HG03108 (cell line): ENCODE results near the gene SLC32A1.

Experiments used
- ATAC-seq: cut with Tn5 transposase; IDR thresholded peaks from one replicate; pipeline ENCODE4 v1.9.1; 2021; ENCODE audit warnings: moderate library complexity; ENCODE audit not compliant: unreplicated experiment

SLC32A1 gene, protein sequence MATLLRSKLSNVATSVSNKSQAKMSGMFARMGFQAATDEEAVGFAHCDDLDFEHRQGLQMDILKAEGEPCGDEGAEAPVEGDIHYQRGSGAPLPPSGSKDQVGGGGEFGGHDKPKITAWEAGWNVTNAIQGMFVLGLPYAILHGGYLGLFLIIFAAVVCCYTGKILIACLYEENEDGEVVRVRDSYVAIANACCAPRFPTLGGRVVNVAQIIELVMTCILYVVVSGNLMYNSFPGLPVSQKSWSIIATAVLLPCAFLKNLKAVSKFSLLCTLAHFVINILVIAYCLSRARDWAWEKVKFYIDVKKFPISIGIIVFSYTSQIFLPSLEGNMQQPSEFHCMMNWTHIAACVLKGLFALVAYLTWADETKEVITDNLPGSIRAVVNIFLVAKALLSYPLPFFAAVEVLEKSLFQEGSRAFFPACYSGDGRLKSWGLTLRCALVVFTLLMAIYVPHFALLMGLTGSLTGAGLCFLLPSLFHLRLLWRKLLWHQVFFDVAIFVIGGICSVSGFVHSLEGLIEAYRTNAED

DNA sequence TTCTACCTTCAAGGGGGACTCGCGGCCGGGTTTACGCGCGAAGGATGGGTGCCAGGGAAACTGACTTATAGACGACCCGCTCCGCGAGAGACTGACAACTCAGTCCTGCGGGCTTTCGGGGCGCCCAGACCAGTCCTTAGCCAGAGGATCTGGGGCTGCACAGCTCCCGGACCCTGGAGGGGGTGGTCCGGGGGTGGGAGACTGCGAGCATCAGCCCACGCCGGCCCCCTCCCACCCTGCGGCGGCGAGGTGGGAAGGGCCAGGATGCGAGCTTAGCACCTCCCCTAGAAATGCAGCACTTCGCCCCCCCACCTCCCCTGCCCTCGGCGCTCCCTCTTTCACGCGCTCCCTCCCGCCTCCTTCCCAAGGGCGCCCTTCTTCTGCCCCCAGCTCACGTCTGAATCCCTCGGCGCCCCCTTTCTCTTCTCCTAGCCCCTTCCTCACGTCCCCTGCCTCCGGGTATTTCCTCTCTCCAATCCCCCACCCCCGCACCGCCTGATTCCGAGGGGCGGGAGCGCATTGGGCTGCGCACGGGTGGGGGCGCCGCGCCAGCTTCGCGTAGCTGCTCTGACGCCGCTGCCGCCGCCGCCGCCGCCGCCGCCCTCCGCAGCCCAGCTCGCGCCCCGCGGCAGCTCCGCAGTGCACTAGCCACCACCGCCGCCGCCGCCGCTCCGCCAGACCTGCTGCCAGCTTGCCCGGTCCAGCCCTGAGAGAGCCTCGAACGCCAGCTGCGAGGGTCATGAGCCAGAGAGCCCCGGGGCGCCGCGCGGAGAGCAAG lies at the start of gene SLC32A1:
SLC32A1 (plus strand) TSS at position 639 of the 778 bp plus-strand sequence. CDS start 239 bp downstream, outside the sequence.
- ATAC-seq = no peak

GRCh38 chr20:38674765-38675133 lies 49.5 kb upstream of the SLC32A1 start:
- no peak for ATAC-seq

DNA sequence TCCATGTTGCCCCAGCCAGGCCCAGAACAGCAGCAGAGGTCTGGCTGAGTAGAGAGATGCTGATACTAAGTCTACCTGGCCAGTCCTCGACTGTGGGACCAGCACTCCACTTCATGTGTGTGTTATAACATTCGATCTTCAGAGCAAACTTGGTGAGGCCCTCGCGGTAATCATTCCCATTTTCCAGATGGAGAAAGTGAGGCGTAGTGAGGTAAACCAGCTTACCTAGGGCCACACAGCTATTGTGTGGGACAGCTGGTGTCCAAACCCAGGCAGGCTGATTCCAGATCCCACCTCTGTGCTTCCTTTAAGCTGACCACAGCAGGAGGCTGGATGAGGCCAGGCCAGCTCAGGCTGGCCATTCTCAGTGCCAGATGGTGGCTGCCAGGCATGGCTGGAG lies 47.7 kb upstream of the SLC32A1 start:
- ATAC-seq = no peak

GRCh38 chr20:38680500-38681306 lies 43.6 kb upstream of the SLC32A1 start:
- no peak for ATAC-seq

- no peak for ATAC-seq
These were observed 39.0 kb upstream of the SLC32A1 start for GRCh38 chr20:38685271-38685670.

DNA sequence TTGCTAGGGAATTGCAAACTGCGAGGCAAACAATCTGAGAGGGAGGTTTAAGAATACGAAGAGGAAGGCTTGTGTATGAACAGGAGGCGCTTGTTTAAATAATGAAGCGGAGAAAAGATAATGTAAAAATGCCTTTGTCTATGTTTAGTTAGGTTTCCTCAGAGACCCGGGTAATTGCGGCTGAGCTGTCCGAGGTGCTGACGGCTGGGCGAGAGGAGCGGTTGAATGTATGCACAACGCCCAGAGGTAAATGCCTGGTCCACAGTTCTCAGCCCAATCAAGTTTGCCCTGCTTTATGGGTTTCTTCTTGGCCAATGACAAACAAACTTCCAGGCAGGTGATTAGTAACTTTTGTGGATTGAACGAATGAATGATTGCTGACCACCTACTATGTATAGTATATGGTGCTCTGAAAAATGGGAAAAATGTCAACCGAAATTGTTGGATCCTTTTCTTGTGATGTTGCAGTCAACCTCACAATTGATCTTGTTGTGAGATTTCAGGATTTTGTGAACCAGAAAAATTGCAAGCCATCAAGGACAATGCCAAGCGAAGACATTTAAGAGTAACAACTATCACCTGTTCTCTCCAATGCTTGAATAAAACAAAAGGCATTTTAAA lies 38.3 kb upstream of the SLC32A1 start:
- ATAC-seq = no peak

DNA sequence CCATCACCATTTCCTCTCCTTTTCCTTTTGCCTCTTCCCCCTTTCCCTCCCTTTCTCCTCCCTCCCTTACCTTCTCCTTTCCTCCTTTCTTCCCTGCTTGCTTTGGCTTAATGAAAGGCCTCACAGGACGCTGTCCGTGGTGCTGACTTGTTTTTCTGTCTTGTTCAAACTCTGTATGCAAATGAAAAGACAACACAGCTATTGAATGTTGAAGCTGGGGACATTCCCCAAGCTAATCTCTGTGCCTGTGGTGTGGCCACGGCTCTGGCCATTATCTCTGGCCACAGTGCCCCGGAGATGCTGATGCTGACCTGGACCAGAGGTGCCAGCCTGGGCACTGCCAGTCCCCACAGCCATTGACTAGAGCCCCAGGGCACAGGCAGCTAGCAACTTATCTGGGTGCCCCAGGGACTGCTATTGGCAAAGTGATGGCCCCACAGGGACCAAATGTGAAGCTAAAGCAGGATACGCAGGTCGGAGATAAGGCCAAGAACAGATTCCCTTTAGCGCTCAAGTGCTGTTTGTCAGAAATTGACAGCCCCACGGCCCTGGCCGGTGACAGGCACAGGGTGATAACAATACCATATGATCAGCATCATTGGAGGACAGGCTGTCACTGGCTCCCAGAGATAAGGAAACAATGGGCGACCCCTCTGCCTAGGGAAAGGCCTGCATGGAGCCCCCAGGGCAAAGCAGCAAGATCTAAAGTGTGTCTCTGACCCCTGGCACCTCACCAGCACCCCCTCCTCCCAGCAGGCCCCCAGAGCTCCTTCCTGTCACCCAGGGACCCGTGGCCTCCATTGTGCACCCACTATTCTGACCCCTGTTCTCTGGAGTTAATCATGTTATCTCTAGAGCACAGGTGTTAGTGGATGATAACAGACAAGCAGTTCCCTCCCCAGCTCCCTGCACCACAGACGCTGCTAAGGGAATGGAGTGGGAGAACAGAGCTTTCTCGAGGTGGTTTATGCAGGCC lies 31.6 kb upstream of the SLC32A1 start:
- no peak for ATAC-seq

DNA sequence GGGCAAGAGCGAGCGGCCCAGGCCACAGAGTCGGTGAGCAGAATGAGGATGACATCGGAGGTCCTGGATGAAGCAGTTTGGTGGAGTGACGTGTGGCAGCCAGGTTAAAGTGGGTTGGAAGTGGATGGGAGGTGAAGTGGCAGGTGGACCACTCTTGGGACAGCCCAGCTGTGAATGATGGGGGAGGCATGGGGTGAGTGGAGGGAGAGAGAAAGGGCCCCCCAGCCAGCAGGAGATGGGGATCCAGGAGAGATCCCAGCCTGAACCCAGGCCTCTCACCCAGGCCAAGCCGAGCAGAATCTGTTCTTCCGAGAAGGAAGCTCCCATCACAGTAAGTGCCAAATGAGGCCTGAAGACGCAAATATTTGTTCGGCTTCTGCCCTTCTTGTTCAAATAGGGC lies 27.0 kb upstream of the SLC32A1 start:
- ATAC-seq = no peak

- ATAC-seq = no peak
These were observed 25.7 kb upstream of the SLC32A1 start for GRCh38 chr20:38698541-38698940.

DNA sequence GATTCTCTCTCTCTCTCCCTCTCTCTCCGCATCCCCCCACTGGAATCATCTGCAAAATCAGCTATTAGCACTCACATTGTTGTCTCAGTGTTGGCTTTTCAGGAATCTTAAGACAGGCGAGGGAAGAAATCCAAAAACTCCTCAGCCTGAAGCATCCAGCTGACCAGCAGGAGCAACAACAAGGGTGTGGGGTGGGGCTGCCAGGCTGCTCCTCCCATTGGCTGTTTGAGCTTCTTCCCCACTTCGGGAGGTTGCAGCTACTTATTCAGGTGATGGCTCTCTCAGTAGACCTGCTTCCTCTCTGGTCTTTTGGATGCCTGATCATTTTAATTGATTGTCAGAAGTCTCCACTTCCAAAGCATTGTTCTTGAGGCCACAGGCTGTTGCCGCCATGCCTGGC lies 24.1 kb upstream of the SLC32A1 start:
- ATAC-seq = no peak

DNA sequence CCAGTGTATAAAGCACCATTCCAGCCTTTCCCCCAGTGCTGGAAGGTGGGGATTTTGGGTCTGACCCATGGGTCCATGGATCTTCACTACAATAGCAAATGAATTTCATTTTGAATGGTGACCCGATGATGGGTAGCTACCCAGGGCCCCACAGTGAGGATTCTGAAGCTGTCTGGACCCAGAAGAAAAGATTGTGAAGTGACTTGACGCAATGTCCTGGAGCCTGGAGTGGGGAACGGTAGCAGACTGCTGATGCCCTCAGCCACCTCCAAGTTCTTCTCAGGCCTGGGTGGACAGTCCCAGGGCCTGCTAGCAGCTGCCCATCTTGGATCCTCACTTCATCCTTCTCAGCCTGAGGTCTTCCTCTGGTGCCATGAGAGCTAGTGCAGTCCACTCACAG lies 23.4 kb upstream of the SLC32A1 start:
- no peak for ATAC-seq

GRCh38 chr20:38703526-38703925 lies 20.8 kb upstream of the SLC32A1 start:
- no peak for ATAC-seq

GRCh38 chr20:38704136-38704535 lies 20.1 kb upstream of the SLC32A1 start:
- no peak for ATAC-seq

- no peak for ATAC-seq
These were observed 17.8 kb upstream of the SLC32A1 start for GRCh38 chr20:38706509-38706908.

DNA sequence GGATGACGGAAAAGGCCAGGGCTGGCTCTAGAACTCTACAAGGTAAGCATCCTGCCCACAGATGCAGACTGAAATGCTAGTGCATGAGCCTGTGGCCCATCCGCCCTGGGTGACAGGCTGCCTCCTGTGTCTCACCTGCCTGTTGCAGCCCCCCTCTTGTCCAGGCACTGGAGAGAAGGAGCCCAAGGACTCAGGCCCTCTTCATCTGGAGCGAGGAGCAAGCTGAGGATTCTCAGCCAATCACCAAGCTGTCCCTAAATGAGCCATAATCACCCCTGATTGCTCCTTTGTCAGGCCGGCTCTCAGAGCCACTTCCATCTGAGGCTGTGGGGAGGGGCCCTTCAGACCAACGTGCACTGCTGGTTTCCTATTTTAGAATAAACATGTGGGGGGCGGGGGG lies 10.0 kb upstream of the SLC32A1 start:
- no peak for ATAC-seq

DNA sequence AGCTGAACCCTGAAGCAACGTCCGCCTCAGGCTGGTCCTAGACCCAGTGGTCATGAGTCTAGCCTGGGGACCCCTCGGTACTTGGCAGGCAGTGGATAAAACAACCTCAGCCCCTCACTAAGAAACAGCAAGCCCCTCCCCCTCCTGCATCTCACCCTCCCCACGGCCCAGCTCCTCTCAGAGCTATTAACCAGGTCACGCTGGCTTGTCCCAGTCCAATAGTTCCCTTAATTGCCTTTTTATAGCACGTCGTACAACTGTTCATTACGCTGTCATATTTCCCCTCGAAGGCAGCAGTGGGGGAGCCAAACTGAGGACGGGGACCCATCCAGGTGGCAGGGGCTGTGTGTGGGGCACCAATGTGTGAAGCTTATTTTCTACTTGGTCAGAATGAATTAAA lies 8.6 kb upstream of the SLC32A1 start:
- ATAC-seq = no peak

- ATAC-seq = no peak
These were observed 1.6 kb upstream of the SLC32A1 start for GRCh38 chr20:38722683-38723016.

DNA sequence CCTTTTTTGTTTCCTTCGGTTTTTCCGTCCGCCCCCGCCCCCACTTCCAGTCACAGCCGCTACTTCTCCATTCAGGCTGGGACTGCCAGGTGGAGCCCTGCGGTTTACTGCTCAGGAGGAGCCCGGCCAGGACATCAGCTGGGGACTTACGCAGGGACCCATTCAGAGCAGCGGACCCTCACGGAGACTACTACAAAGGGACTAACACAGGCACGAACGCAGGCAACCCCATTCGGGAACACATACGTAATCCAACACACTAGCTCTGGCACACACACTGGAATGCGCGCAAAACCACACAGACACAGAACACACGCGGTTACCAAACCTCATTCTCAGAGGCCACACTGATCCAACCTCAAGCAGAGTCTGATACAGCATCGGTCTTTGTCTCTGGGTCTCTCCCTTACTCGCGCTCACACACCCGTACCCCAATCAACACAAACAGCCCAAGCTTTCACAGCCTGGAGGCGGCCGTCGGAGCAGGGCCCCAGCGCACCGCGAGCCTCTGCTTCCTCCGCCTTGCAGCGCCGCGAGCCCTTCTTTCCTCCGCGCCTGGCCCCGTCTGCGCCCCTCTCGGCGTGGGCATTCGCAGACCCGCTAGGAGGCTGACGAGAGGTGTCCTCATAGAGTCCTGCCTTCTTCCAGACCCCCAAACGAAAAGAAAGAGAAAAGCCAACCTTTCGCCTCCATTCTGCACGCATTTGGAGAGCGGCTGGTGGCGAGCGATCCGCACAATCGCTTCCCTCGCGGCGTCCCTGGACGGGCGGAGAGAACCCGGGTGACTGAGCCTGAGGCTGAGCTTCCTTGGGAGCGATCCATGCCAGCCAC lies 1.1 kb upstream of the SLC32A1 start:
- ATAC-seq = no peak

DNA sequence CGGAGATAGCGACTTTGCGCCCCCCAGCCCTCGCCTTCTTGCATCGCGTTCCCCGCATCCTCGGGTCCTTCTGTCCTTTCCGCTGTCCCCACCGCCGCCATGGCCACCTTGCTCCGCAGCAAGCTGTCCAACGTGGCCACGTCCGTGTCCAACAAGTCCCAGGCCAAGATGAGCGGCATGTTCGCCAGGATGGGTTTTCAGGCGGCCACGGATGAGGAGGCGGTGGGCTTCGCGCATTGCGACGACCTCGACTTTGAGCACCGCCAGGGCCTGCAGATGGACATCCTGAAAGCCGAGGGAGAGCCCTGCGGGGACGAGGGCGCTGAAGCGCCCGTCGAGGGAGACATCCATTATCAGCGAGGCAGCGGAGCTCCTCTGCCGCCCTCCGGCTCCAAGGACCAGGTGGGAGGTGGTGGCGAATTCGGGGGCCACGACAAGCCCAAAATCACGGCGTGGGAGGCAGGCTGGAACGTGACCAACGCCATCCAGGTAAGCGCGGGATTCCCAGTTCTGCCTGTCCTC lies 401 bp downstream of the SLC32A1 start:
- ATAC-seq = no peak
